GM12864 (cell line): ENCODE measurements around the gene ADGRG1.

ENCODE experiments used
- DNase-seq: peaks from one replicate; pipeline ENCODE4 v3.0.0-alpha.2; 2011; ENCODE audit warnings: low read depth
- H3K4me3 ChIP-seq: 2 replicates; pipeline ENCODE4 v1.5.1; 2011; ENCODE audit warnings: mild to moderate bottlenecking, low read depth, low read length, control low read depth
- CTCF ChIP-seq: IDR thresholded peaks from 2 replicates; pipeline ENCODE4 v1.5.1; 2011; ENCODE audit warnings: low read depth, mild to moderate bottlenecking, moderate library complexity, low read length, control low read depth, inconsistent platforms; ENCODE audit errors: missing control alignments

Gene ADGRG1

GRCh38 chr16:57616241-57616640 lies 12.2 kb upstream of the ADGRG1 start:
- H3K4me3 ChIP-seq: no peak overlapping the region
- DNase-seq: no peak
- TF ChIP-seq CTCF: no peak

GRCh38 chr16:57616876-57617275 lies 11.6 kb upstream of the ADGRG1 start:
- TF ChIP-seq CTCF: no peak
- no peak overlapping the region for H3K4me3 ChIP-seq
- DNase-seq: no peak

- no peak for DNase-seq
- TF ChIP-seq CTCF: no peak
Measured at GRCh38 chr16:57617604-57618111, 10.8 kb upstream of the ADGRG1 start.

GRCh38 chr16:57618296-57619132 lies 9.9 kb upstream of the ADGRG1 start:
- no peak for DNase-seq
- TF ChIP-seq CTCF: no peak

More at GRCh38 chr16:57617604-57618111, 10.8 kb upstream of the ADGRG1 start:
- no peak overlapping the region for H3K4me3 ChIP-seq

GRCh38 chr16:57619133-57619605 lies 9.3 kb upstream of the ADGRG1 start:
- H3K4me3 ChIP-seq: no peak overlapping the region
- TF ChIP-seq CTCF: no peak
- no peak for DNase-seq

More at GRCh38 chr16:57618296-57619132, 9.9 kb upstream of the ADGRG1 start:
- H3K4me3 ChIP-seq: no peak overlapping the region

- TF ChIP-seq CTCF: no peak
- DNase-seq: no peak
- H3K4me3 ChIP-seq: no peak overlapping the region
Measured at GRCh38 chr16:57619606-57620334, 8.7 kb upstream of the ADGRG1 start.
